Activated naive CD4-positive, alpha-beta T cell (primary cell): Measurements from ENCODE around the gene FOXO6.

ENCODE experiments used
- DNase-seq, 4 experiments: peaks; one replicate each; lab custom pipeline; 2025; lab: John Stamatoyannopoulos, UW

FOXO6 gene

DNA sequence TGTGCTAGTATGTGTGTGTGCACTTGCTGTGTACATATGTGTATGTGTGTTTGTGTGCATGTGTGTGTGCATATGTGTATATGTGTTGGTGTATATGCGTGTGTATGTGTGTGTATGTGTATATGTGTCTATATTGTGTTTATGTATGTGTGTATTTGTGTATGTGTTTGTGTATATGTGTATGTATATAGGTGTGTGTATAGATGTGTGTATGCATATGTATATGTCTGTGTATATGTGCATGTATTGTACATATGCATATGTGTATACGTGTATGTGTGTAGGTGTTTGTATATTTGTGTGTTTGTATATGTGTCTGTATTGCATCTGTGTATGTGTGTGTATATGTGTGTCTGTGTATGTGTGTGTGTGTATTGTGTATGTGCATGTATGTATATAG, 64.1 kb downstream of the FOXO6 start:
- no peak for DNase-seq

DNA sequence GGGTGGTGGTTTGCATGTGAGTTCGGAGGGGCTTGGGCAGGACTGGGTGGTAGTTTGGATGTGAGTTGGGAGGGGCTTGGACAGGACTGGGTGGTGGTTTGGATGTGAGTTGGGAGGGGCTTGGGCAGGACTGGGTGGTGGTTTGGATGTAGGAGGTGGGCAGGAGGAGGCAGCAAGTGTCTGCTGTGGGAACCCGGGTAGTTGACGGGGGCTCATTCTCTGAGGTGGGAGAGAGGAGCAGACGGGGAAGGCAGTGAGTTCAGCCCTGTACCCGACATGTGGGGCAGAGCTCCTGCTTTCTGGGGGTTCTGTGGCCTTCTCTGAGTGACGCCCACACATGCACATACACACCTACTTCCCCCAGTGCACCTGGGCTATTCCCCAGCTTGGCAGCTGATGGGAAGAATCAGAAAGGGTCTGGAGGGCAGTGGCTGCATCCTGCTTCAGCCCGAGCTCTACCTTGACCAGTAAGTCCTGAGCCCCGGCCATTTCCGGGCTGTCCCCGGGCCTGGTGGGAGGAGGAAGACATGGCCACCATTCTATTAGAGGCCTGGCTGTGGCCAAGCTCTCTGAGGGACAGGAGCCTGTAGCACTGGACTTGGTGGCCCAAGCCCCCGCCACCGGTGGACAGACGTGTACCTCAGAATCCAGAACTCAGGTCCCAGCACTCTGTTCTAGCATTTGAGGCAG, 65.1 kb downstream of the FOXO6 start:
- no peak for DNase-seq

DNA sequence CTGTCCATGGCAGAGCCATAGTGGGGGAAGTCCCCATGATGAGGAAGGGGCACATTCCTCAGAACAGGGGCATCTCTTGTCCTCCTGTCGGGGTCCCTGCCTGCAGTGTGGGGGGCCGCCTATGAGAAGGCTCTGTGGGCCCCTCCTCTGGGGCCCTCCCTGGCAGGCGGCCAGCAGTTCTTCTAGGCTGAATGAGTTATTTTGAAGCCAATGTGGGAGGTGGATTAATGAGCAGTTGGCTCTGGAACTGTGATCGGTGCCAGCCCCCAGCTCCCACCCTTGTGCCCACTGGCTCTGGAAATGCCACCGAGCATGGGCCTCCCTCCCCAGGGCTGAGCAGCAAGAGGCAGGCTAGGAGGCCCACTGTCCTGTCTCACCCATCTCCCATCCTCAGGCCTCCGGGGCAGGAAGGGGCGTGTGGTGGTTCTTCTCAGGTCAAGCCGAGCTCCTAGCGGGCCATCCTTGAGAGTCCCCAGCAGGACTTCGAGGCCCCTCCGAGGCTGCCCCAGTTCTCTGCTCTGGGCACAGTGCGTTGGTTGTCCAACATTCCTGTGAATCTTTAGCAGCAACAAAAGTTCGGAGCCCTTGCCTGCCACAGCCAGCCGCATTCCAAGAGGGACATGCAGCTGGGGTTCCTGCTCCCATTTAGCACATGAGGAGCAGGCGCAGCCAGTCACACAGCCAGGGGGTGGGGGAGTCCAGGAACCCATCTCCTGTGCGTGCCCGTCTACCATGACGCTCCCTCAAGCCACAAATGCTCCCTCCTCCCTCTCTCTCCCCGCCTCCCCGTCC, 66.1 kb downstream of the FOXO6 start:
- DNase-seq = no peak

DNA sequence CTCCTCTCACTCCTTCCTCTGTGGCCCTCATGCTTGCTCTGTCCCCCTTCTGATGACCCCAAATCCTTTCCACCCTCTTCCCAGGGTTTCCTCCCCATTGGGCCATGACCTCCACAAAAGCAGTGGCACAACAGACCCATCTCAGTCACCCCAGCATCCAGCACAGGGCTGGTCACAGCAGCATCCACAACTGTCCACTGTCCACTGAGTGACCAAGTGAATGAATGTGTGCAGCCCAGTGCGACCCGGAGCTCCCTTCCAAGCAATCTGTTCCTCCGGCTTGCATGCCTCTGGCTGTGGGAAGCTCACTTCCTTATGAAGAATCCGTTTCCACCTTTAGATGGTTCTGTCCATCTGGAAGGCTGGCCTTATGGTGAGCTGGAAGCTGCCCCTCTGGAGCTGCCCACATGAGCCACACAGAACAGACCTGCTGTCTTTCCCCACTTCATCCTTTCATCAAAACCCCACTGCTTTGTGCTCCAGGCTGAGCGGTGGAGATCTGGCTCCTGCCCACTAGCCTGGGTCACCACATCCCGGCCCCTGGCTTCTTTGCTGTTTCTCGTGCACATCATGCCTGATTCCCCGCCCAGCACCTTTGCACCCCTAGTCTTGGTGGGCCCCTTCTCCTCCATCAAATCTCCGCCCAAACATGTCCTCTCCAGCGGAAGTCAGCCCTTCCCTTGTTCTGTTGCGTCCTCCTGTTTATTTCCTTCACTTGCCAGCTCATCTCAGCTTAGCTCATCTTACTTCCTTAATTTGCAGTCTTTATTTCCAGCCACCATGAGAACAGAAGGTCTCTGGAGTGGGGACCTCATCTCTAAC, 66.9 kb downstream of the FOXO6 start:
- no peak for DNase-seq

DNA sequence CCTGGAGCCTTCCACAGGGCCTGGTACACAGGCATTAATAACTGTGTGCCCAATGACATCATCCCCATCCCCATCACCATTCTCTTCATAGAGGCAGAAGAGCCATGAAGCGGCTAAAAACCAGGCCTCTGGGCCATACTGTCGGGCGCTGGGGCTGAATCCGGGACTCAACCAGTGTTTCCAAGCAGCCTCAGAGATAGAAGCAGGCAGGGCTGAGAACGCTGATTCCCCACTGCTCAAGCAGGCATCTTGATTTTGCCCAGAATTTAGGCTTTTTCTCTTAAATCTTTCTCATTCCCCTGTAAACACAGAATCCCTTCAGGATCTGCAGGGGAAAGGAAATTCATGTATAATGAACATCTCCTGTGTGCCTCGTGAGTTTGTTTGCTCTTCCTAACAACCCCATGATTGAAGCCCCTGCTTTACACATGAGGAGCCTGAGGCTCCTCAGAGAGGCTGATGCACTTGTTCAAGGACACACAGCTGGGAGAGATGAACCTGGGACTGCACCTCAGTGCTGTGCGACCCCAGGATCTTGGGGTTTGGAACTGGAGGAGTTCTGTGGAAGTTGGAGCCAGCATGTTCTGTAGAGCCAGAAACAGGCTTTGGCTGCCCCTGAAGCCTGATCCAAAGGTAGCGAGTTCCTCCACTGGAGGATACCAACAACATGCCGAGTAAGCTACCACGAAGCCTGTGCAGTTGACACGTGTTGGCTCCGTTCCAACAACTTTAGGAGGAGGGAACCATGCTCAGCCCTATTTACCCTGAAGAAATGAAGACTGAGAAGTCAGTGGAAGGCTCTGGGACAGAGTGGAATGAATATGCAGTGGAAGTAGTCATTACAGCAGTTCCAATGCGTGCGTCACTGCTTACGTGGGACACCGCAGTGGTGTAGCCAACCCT, 67.8 kb downstream of the FOXO6 start:
- DNase-seq = no peak

DNA sequence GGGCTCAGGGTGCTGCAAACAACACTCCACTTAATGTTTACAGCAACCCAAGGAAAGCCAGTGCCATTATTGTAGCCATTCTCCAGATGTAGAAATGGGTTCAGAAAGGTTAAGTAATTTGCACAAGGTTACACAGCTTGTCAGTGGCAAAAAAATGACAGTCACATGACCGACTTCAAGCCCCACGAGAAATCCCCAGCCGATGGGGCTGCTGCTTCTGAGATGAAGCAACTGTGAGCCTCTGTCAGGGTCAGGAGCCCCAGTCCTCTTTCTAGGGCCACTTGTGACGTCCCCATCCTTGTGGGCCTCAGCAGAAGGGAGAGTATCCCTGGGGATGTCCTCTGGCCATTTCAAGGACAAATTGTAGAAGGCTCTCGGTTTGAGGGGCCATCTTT, 68.4 kb downstream of the FOXO6 start:
- no peak for DNase-seq

DNA sequence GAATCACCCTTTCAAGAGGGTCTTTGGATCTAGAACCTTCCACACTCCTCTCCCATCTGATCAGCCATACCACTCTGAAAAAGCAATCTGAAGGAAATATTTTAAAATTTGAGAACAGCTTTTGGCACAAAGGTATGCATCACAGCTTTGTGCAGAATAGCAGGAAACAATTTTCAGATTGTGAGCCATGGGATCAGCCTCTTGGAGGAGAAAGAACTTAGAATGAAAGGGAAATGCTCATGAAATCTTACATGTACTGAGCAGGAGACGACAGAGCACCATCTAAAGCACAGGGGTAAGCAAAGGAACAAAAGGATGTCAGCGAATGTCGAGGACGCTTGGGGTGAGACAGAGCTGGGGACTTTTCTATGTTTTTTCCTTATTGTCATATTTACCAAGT, 68.8 kb downstream of the FOXO6 start:
- DNase-seq = no peak

DNA sequence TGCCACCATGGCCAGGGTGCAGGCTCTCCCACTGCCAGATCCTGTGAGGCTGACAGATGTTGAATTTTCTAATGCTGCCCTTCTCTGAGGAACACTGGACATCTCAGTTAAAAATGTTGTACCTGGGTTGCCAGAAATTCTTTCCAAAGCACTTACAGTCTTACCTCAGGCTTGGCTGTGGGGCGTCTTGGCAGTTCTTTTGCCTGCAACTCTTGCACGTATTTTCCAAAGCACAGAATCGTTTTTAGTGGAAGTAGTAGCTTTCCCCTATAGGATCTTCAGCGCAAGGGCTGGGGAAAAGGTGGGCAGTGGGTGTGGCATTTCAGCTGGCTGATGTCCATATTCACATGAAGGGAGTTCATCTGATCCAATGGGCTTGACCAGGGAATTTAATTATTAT, 69.3 kb downstream of the FOXO6 start:
- no peak for DNase-seq

DNA sequence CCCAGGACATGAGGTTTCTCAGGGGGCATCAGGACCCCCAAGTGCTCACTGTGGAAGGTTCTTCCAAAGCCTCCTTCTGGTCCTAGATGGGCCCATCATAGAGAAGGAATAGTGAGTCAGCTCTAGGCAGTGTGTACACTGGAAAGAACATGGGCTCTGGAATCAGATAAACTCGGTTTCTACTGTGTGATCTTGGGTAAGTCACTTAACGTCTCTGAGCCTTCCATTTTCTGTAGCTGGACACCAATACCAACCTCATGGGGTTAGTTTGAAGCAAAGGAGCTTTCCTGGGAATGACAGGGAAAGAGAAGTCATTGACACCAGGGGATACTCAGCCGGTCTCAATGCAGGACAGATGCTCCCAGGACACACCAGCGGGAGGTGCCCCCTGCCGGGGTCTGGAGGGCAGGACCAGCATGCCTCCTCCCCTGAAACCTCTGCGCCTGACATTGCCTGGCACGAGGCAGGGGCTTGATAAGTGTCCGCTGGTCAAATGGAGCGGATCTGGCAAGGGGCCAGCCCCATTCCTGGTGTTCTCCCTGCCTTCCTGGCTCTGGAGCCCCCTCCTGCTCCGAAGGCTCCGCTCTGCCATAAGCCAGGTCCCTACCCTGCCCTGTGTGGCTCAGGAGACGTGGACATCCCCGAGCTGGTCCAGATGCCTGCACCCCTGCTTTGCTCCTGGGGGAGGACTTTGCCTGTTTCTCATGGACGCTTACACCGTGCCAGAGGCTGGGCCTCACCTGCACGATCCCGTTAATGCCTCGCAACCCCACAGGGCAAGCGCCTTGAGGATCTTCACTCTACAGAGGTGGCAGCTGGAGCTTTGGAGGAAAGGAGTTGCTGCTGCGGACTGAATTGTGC, 70.5 kb downstream of the FOXO6 start:
- DNase-seq = no peak
